Measurements from ENCODE around the gene ALKAL2.
"Not testable (repeated sequence)": the region's sequence is repeated elsewhere in the genome, so short reads cannot be mapped to it uniquely, and the experiment has no call there.

GRCh38 chr2:315925-316324 lies 28.0 kb upstream of the ALKAL2 start:
- not testable (repeated sequence) for TF ChIP-seq CTCF, POLR2A (IDR thresholded peaks at IDR 0.05)
